Loucy (cell line): ENCODE results near the gene PBRM1.

Source experiments
- H2AFZ ChIP-seq: fragments of 200-600 bp; sonication (generic); 2 replicates; pipeline ENCODE4 v1.6.0; 2016; ENCODE audit warnings: antibody characterized with exemption, mild to moderate bottlenecking, low read length, moderate library complexity
- H3F3A ChIP-seq: fragments of 200-600 bp; 2 replicates; pipeline ENCODE4 v1.6.0; 2016; ENCODE audit warnings: antibody characterized with exemption, low read depth, mild to moderate bottlenecking
- H3K27me3 ChIP-seq: fragments of 200-600 bp; sonication (generic); 2 replicates; pipeline ENCODE4 v1.6.1; 2014; ENCODE audit warnings: low read length, mild to moderate bottlenecking; ENCODE audit not compliant: insufficient read depth, poor library complexity, severe bottlenecking
- H3K36me3 ChIP-seq: fragments of 200-600 bp; sonication (generic); 2 replicates; pipeline ENCODE4 v1.6.1; 2016; ENCODE audit warnings: low read length; ENCODE audit not compliant: insufficient read depth
- H3K4me1 ChIP-seq: fragments of 200-600 bp; sonication (generic); 2 replicates; pipeline ENCODE4 v1.5.1; 2014; ENCODE audit warnings: low read length, mild to moderate bottlenecking; ENCODE audit not compliant: insufficient read depth, poor library complexity, severe bottlenecking
- H3K4me2 ChIP-seq: fragments of 200-600 bp; sonication (generic); 2 replicates; pipeline ENCODE4 v1.6.0; 2014; ENCODE audit warnings: antibody characterized with exemption, low read length, low read depth, mild to moderate bottlenecking; ENCODE audit not compliant: poor library complexity, severe bottlenecking
- H3K4me3 ChIP-seq: fragments of 200-600 bp; sonication (generic); 2 replicates; pipeline ENCODE4 v1.5.1; 2014; ENCODE audit warnings: low read length, mild to moderate bottlenecking, mixed read lengths; ENCODE audit not compliant: poor library complexity, severe bottlenecking
- H3K79me2 ChIP-seq: fragments of 200-600 bp; sonication (generic); 2 replicates; pipeline ENCODE4 v1.6.1; 2014; ENCODE audit warnings: low read length; ENCODE audit not compliant: insufficient read depth
- H3K9ac ChIP-seq: fragments of 200-600 bp; sonication (generic); 2 replicates; pipeline ENCODE4 v1.6.0; 2014; ENCODE audit warnings: mild to moderate bottlenecking, low read depth, low read length, moderate library complexity; ENCODE audit not compliant: poor library complexity, severe bottlenecking
- H3K9me2 ChIP-seq: fragments of 200-600 bp; sonication (generic); replicated peaks from 2 replicates; pipeline ENCODE4 v1.6.1; 2016; ENCODE audit warnings: low read depth, low read length, mixed read lengths
- H3K9me3 ChIP-seq: fragments of 200-600 bp; sonication (generic); 2 replicates; pipeline ENCODE4 v1.6.1; 2014; ENCODE audit warnings: mild to moderate bottlenecking, antibody characterized with exemption, low read length, low read depth; ENCODE audit not compliant: insufficient read depth
- H4K20me1 ChIP-seq: fragments of 200-600 bp; sonication (generic); 2 replicates; pipeline ENCODE4 v1.6.0; 2014; ENCODE audit warnings: antibody characterized with exemption, low read length, mild to moderate bottlenecking; ENCODE audit not compliant: insufficient read depth, poor library complexity, severe bottlenecking
- CTCF ChIP-seq: fragments of 200-600 bp; sonication (generic); conservative IDR thresholded peaks from 2 replicates; pipeline ENCODE4 v1.5.1; 2014; ENCODE audit warnings: mild to moderate bottlenecking, antibody characterized with exemption, low read length
- EZH2phosphoT487 ChIP-seq: fragments of 200-600 bp; IDR thresholded peaks from 2 replicates; pipeline ENCODE4 v1.6.1; 2018; ENCODE audit warnings: antibody characterized with exemption, mild to moderate bottlenecking, moderate library complexity, borderline replicate concordance

PBRM1 gene

GRCh38 chr3:52685285-52685708 is 416 bp downstream of the PBRM1 start:
- Histone ChIP-seq H3K79me2 (peaks cover 93% of the 10 kb centered on the region), H3K36me3 (peaks cover 29% of the 10 kb centered on the region), H3F3A (0 out of 2 replicates have a peak, but pooled peaks cover 3% of the 10 kb centered on the region), H3K9me2 (no peaks in the 10 kb centered on the region), H3K4me1 (peaks cover 68% of the 10 kb centered on the region), H3K9ac (peak overlapping the region; percentile 95), H3K27me3 (no peaks in the 10 kb centered on the region), H3K4me3 (peak overlapping the region; percentile 95), H3K9me3 (no peaks in the 10 kb centered on the region), H3K4me2 (peak overlapping the region; percentile 90), H4K20me1 (peaks cover 63% of the 10 kb centered on the region), H2AFZ (peak overlapping the region; percentile 89)
- TF ChIP-seq CTCF (no peak), EZH2phosphoT487 (no peak)

DNA sequence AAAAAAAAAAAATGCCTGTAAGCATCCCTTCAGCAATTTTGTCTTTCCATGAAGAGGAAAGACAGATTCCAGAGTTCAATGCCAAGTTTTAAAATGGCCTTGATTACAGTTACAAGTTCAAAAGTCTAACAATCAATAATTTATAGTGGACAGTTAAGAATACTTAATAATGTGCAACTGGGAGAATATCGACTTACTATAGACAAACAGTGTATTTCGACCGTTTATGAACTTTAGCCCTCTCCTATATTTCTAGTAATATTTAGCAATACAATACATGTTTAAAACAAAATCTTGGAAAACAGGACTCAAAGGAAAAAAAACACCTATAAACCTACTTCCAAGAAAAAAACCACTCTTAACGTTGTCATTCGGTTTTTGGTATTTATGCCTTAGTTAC is 1.5 kb downstream of the PBRM1 start:
- Histone ChIP-seq H3K79me2 (peaks cover 95% of the 10 kb centered on the region), H3K36me3 (peaks cover 23% of the 10 kb centered on the region), H3K4me1 (peaks cover 76% of the 10 kb centered on the region), H3K4me2 (peak overlapping the region; percentile 90), H3K9me3 (no peaks in the 10 kb centered on the region), H3K27me3 (no peaks in the 10 kb centered on the region), H2AFZ (no peak overlapping the region), H3K9me2 (no peaks in the 10 kb centered on the region), H3K9ac (peak overlapping the region; percentile 95), H3F3A (0 out of 2 replicates have a peak, but pooled peaks cover 3% of the 10 kb centered on the region), H3K4me3 (peak overlapping the region; percentile 95), H4K20me1 (peaks cover 58% of the 10 kb centered on the region)
- TF ChIP-seq EZH2phosphoT487 (no peak), CTCF (no peak)

GRCh38 chr3:52683611-52684010 is 2.1 kb downstream of the PBRM1 start:
- peak overlapping the region; percentile 95 for H3K9ac ChIP-seq
- H3K9me2 ChIP-seq: no peaks in the 10 kb centered on the region
- H3K4me1 ChIP-seq: peaks cover 73% of the 10 kb centered on the region
- H3K4me2 ChIP-seq: peak overlapping the region; percentile 90
- H3K36me3 ChIP-seq: peaks cover 23% of the 10 kb centered on the region
- peaks cover 52% of the 10 kb centered on the region for H4K20me1 ChIP-seq
- no peaks in the 10 kb centered on the region for H3K27me3 ChIP-seq
- H2AFZ ChIP-seq: no peak overlapping the region
- H3K9me3 ChIP-seq: no peaks in the 10 kb centered on the region
- peak overlapping the region; percentile 95 for H3K4me3 ChIP-seq
- TF ChIP-seq EZH2phosphoT487 (no peak), CTCF (no peak)
- H3F3A ChIP-seq: 0 out of 2 replicates have a peak, but pooled peaks cover 3% of the 10 kb centered on the region
- H3K79me2 ChIP-seq: peaks cover 93% of the 10 kb centered on the region
